ENCODE measurements around the gene FOXJ3. TPM values are rescaled to one million over a fixed set of nuclear protein-coding genes. Genes with fewer than 3 reads are reported as not detected.
A peak's percentile ranks its signal among the peaks of the same experiment; 100 is the strongest.

The FOXJ3 gene
- total and polyA plus RNA-seq, 2 of the 13 experiments (the other 11 are each of a cell fraction or from before 2014, with no cell fraction given): 16.6 to 48.5 TPM

GRCh38 chr1:42214447-42214871 lies 120.6 kb downstream of the FOXJ3 start (continued):
- TF ChIP-seq, protein P1, sequence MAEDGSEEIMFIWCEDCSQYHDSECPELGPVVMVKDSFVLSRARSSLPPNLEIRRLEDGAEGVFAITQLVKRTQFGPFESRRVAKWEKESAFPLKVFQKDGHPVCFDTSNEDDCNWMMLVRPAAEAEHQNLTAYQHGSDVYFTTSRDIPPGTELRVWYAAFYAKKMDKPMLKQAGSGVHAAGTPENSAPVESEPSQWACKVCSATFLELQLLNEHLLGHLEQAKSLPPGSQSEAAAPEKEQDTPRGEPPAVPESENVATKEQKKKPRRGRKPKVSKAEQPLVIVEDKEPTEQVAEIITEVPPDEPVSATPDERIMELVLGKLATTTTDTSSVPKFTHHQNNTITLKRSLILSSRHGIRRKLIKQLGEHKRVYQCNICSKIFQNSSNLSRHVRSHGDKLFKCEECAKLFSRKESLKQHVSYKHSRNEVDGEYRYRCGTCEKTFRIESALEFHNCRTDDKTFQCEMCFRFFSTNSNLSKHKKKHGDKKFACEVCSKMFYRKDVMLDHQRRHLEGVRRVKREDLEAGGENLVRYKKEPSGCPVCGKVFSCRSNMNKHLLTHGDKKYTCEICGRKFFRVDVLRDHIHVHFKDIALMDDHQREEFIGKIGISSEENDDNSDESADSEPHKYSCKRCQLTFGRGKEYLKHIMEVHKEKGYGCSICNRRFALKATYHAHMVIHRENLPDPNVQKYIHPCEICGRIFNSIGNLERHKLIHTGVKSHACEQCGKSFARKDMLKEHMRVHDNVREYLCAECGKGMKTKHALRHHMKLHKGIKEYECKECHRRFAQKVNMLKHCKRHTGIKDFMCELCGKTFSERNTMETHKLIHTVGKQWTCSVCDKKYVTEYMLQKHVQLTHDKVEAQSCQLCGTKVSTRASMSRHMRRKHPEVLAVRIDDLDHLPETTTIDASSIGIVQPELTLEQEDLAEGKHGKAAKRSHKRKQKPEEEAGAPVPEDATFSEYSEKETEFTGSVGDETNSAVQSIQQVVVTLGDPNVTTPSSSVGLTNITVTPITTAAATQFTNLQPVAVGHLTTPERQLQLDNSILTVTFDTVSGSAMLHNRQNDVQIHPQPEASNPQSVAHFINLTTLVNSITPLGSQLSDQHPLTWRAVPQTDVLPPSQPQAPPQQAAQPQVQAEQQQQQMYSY (CRISPR knock-in tag; IDR thresholded peaks at IDR 0.05): no peak
- TF ChIP-seq ZMAT3 (CRISPR knock-in tag; conservative IDR thresholded peaks at IDR 0.05) (peak; percentile 39; the same call in 1 of the 2 replicates), NFKB2 (CRISPR knock-in tag; IDR thresholded peaks at IDR 0.05; ENCODE audit: borderline replicate concordance) (no peak), TRIM24 (CRISPR knock-in tag; IDR thresholded peaks at IDR 0.05) (peak; percentile 89), SP2 (CRISPR knock-in tag; IDR thresholded peaks at IDR 0.05) (no peak), TP53 (CRISPR knock-in tag; conservative IDR thresholded peaks at IDR 0.05) (no peak), ZNF644 (CRISPR knock-in tag; IDR thresholded peaks at IDR 0.05; ENCODE audit: low read depth) (peak; percentile 95), TCF12 (IDR thresholded peaks at IDR 0.05) (no peak), TCF12 (CRISPR knock-in tag; IDR thresholded peaks at IDR 0.05) (no peak), SIX4 (CRISPR knock-in tag; IDR thresholded peaks at IDR 0.05) (no peak), ERF (CRISPR knock-in tag; IDR thresholded peaks at IDR 0.05) (peak; percentile 83; the same call in 1 of the 2 replicates), AKAP8 (CRISPR knock-in tag; IDR thresholded peaks at IDR 0.05) (no peak), ZNF335 (CRISPR knock-in tag; IDR thresholded peaks at IDR 0.05) (no peak; the same call in 1 of the 2 replicates), PPARG (CRISPR knock-in tag; conservative IDR thresholded peaks at IDR 0.05) (peak; percentile 96), ZNF609 (CRISPR knock-in tag; IDR thresholded peaks at IDR 0.05; ENCODE audit: borderline replicate concordance) (peak; percentile 53; the same call in 1 of the 2 replicates), ZNF234 (CRISPR knock-in tag; conservative IDR thresholded peaks at IDR 0.05) (no peak), CENPT (CRISPR knock-in tag; IDR thresholded peaks at IDR 0.05; ENCODE audit: low read depth) (no peak), SKIL (CRISPR knock-in tag; IDR thresholded peaks at IDR 0.05; ENCODE audit: borderline replicate concordance) (peak; percentile 92)
- TF ChIP-seq, protein P2, sequence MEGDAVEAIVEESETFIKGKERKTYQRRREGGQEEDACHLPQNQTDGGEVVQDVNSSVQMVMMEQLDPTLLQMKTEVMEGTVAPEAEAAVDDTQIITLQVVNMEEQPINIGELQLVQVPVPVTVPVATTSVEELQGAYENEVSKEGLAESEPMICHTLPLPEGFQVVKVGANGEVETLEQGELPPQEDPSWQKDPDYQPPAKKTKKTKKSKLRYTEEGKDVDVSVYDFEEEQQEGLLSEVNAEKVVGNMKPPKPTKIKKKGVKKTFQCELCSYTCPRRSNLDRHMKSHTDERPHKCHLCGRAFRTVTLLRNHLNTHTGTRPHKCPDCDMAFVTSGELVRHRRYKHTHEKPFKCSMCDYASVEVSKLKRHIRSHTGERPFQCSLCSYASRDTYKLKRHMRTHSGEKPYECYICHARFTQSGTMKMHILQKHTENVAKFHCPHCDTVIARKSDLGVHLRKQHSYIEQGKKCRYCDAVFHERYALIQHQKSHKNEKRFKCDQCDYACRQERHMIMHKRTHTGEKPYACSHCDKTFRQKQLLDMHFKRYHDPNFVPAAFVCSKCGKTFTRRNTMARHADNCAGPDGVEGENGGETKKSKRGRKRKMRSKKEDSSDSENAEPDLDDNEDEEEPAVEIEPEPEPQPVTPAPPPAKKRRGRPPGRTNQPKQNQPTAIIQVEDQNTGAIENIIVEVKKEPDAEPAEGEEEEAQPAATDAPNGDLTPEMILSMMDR (CRISPR knock-in tag; IDR thresholded peaks at IDR 0.05): no peak
